Spleen (tissue), 11 donors: ENCODE data around the gene ZNF768. TPM values are rescaled to one million over a fixed set of nuclear protein-coding genes. Genes with fewer than 3 reads are reported as not detected.
"Not testable (repeated sequence)": the region's sequence is repeated elsewhere in the genome, so short reads cannot be mapped to it uniquely, and the experiment has no call there.

Experiments
- DNase-seq: peaks from one replicate; pipeline ENCODE4 v3.0.0-alpha.2; 2020
- H3K27ac ChIP-seq, 8 donors: fragments of 200-600 bp; sonication (generic) in 7 of 8; 1 replicate in 4 of 8; 2 replicates in 4 of 8; pipeline versions ENCODE4 v1.5.0 to v1.8.0; 2016 to 2021; ENCODE audit warnings: inconsistent platforms in 4 of 8, mild to moderate bottlenecking in 4 of 8, moderate library complexity in 1 of 8
- H3K27me3 ChIP-seq, 7 donors: fragments of 200-600 bp; sonication (generic) in 6 of 7; replicated peaks in 1 of 7; 1 replicate in 4 of 7; 2 replicates in 3 of 7; pipeline versions ENCODE4 v1.5.0 to v1.8.0; 2016 to 2021; ENCODE audit warnings: inconsistent platforms in 3 of 7, mild to moderate bottlenecking in 1 of 7
- H3K36me3 ChIP-seq, 6 donors: fragments of 200-600 bp; sonication (generic) in 5 of 6; 1 replicate in 4 of 6; 2 replicates in 2 of 6; pipeline versions ENCODE4 v1.5.0 to v1.8.0; 2016 to 2021; ENCODE audit warnings: inconsistent platforms in 2 of 6
- H3K4me1 ChIP-seq, 6 donors: fragments of 200-600 bp; sonication (generic) in 5 of 6; 1 replicate in 3 of 6; 2 replicates in 3 of 6; pipeline versions ENCODE4 v1.5.0 to v1.8.0; 2016 to 2021; ENCODE audit warnings: inconsistent platforms in 3 of 6
- H3K4me3 ChIP-seq, 8 donors: fragments of 200-600 bp; sonication (generic) in 7 of 8; 1 replicate in 4 of 8; 2 replicates in 4 of 8; pipeline versions ENCODE4 v1.5.0 to v1.8.0; 2016 to 2021; ENCODE audit warnings: inconsistent platforms in 4 of 8, mild to moderate bottlenecking in 4 of 8, moderate library complexity in 2 of 8
- H3K9me3 ChIP-seq, 8 donors: fragments of 200-600 bp; sonication (generic) in 7 of 8; 1 replicate in 4 of 8; 2 replicates in 4 of 8; pipeline versions ENCODE4 v1.5.0 to v1.8.0; 2016 to 2021; ENCODE audit warnings: inconsistent platforms in 4 of 8
- POLR2A ChIP-seq, 3 donors: fragments of 450-650 bp; IDR thresholded peaks; one replicate each; pipeline ENCODE4 v1.5.1; 2017; ENCODE audit warnings: antibody characterized with exemption in 3 of 3, mild to moderate bottlenecking in 1 of 3
- POLR2AphosphoS5 ChIP-seq, 3 donors: sonication (generic); formaldehyde crosslinking; IDR thresholded peaks; one replicate each; pipeline ENCODE4 v1.5.1; 2017; ENCODE audit warnings: antibody characterized with exemption in 3 of 3
- WGBS, 5 donors: extraction: QIAGEN DNeasy Blood & Tissue Kit in 3 of 5; methylation state at CpG; one replicate each; pipeline versions ENCODE4 v1.1.5 to v1.1.7; 2013 to 2018; 5-methylcytosine and 5-hydroxymethylcytosine counted together
- intact Hi-C: fragments of 100-400 bp; cut with DNase I; formaldehyde crosslinking; loops from one replicate; pipeline ENCODE4 v1.15.0; 2023; ENCODE audit warnings: low total_unique reads
- polyA plus RNA-seq, 3 donors: library from polyadenylated mRNA; stranded (reverse); fragments of 200-250 nt; gene quantifications; one replicate each; pipeline ENCODE4 v1.2.1, GENCODE V29; 2013
- total RNA-seq, 7 donors: library from RNA; depleted of rRNA in 3 of 7; stranded (reverse); fragments of >200 nt in 3 of 7; fragmentation: NEBNext Ultra II Directional in 4 of 7; extraction: Animal tissue kit (Norgen Biotek cat#: 25700) in 4 of 7; gene quantifications; one replicate each; pipeline versions ENCODE4 v1.1.0 to v1.2.1, GENCODE V29; 2016 to 2021
- TF ChIP-seq, protein P1 (sequence below), 11 experiments: fragments of 200-600 bp in 7 of 11; fragments of 450-650 bp in 4 of 11; sonication (generic) in 4 of 11; IDR thresholded peaks in 8 of 11; conservative IDR thresholded peaks in 3 of 11; 1 replicate in 7 of 11; 2 replicates in 4 of 11; pipeline versions ENCODE4 v1.4.0 to v1.8.0; 2016 to 2021; ENCODE audit warnings: antibody characterized with exemption in 11 of 11, inconsistent platforms in 4 of 11, mild to moderate bottlenecking in 1 of 11
- donor health status: healthy with polysubstance abuse.
- donor health status: DM: no; HTN: no; CAD: no; lungs with moderate emphysema.
- donor health status: DM: no; HTN: no; CAD: no.
- donor health status: Bipolar disorder and iron deficiency.
- donor health status: healthy.
- donor health status: DM: no; HTN: no; CAD: no.
- donor health status: DM: yes; HTN: yes; CAD: no.

ZNF768 gene
- total and polyA plus RNA-seq, 10 donors = 17.0 to 33.1 (median 24.8) TPM

DNA sequence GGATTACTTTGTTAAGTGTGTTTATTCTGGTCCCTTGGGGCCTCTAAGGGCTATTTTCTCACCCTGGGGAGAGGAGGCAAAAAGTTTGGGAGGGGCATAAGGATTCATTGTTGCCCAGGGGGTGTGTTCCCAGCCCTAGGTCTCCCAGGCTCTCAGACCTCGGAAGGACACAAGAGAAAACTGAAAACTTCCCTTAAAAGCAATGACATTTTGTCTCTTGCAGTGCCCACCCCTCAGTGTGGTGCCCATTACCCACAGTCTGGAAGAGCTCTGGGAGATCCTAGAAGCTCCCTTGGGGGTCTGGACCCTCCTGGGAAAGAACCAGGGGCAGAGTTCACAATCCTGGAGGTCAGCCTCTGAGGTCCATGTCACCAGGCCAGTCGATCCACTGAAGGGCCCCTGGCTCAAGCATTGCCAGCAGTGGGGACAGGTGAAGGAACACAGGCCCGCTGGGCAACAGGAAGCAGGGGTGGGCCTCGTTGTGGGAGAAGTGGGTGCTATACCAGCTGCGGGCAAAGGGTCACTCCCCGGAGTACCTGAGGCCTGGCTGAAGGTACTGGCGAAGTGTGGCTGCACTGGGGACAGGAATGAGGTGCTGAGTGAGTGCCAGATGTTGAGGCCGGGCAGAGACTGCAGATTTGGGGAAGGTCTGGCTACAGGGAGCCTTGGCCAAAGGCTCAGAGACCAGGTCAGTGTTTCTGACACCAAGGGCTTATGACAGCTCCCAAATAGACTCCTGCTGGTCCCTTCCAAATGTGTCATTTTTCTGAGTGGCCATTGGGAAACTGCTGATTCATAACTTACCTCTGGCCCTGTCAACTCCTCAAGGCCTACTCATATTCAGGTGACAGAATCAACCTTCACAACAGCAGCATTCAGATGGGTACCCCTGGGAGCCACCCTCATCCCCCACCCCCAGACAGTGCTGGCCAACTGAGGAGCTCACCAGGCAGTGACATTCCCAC is 12.9 kb upstream of the ZNF768 start:
- 79 to 91% (median 87%) methylated on average over 8 of the region's 8 CpGs for WGBS, 5 donors
- intact Hi-C loops = no loop called here

DNA sequence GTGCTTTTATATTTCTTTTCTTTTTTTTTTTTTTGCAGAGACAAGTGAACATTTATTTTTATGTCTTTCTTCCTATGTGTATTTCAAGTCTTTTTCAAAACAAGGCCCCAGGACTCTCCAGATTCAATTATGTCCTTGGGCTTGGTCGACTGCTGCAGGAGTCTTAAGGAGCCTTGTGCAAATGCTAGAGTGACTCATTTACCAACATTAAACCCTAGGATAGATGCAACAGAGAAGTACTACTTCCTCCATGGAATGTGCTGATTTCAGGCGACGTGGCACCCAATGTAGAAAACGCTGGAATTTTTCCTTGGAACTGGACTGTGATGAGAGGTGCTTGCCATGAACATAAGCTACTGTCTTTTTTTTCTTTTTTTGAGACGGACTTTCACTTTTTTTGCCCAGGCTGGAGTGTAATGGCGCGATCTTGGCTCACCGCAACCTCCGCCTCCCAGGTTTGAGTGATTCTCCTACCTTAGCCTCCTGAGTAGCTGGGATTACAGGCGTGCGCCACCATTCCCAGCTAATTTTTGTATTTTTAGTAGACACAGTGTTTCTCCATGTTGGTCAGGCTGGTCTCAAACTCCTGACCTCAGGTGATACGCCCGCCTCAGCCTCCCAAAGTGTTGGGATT is 10.1 kb upstream of the ZNF768 start:
- WGBS, 5 donors = 87 to 95% (median 91%) methylated on average over 13 of the region's 13 CpGs
- H3K27me3 ChIP-seq, H3K4me3 ChIP-seq, intact Hi-C loops, DNase-seq, H3K9me3 ChIP-seq: not testable (repeated sequence)
- H3K27ac ChIP-seq = peak overlapping the region in 7 of 8 donors; percentile 93 to 96 (median 96)
- H3K4me1 ChIP-seq = peaks cover 7 to 47% (median 32%) of the 10 kb centered on the region in 6 donors
- H3K36me3 ChIP-seq = peaks cover 0 to 17% (median 13%) of the 10 kb centered on the region in 6 donors

More for the DNA sequence above, 12.9 kb upstream of the ZNF768 start:
- H3K4me1 ChIP-seq = peaks cover 0 to 21% (median 17%) of the 10 kb centered on the region in 6 donors
- no peak for DNase-seq
- H3K27me3 ChIP-seq = no peaks in the 10 kb centered on the region
- no peak overlapping the region for H3K4me3 ChIP-seq
- TF ChIP-seq, protein P1, sequence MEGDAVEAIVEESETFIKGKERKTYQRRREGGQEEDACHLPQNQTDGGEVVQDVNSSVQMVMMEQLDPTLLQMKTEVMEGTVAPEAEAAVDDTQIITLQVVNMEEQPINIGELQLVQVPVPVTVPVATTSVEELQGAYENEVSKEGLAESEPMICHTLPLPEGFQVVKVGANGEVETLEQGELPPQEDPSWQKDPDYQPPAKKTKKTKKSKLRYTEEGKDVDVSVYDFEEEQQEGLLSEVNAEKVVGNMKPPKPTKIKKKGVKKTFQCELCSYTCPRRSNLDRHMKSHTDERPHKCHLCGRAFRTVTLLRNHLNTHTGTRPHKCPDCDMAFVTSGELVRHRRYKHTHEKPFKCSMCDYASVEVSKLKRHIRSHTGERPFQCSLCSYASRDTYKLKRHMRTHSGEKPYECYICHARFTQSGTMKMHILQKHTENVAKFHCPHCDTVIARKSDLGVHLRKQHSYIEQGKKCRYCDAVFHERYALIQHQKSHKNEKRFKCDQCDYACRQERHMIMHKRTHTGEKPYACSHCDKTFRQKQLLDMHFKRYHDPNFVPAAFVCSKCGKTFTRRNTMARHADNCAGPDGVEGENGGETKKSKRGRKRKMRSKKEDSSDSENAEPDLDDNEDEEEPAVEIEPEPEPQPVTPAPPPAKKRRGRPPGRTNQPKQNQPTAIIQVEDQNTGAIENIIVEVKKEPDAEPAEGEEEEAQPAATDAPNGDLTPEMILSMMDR (IDR thresholded peaks at IDR 0.05 in 8 of 11, conservative IDR thresholded peaks at IDR 0.05 in 3 of 11) = no peak
- TF ChIP-seq POLR2A (IDR thresholded peaks at IDR 0.05) (no peak), POLR2AphosphoS5 (IDR thresholded peaks at IDR 0.05) (no peak)
- no peaks in the 10 kb centered on the region for H3K36me3 ChIP-seq
- H3K9me3 ChIP-seq = no peaks in the 10 kb centered on the region
- H3K27ac ChIP-seq = no peak overlapping the region

DNA sequence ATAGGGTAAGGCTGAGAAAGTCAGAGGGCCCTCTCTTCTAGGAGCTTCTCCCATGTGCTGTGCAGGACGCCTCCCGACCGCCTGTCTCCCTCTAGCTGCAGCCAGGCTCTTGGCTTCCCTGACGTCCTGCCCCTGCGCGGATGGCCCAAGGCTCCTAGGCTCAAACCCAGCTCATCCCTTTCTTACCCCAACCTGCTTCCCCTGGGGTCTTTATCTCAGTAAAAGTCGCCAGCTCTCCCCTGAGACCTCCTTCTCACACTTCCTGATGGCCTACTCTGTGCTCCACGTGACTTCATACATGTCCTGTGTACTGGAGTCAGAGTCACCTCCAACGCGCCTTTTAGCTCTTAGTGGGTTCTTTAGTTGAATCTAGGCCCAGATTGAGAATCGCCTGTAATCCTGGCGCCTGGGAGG is 9.4 kb upstream of the ZNF768 start:
- peak overlapping the region; percentile 62 to 85 (median 74) for H3K4me3 ChIP-seq
- peak; percentile 91 for DNase-seq
- TF ChIP-seq POLR2A (IDR thresholded peaks at IDR 0.05) (no peak), POLR2AphosphoS5 (IDR thresholded peaks at IDR 0.05) (peak; percentile 52 to 69 (median 63))
- TF ChIP-seq, protein P1 (IDR thresholded peaks at IDR 0.05 in 8 of 11, conservative IDR thresholded peaks at IDR 0.05 in 3 of 11) = peak; percentile 23 to 80 (median 67)
- no peaks in the 10 kb centered on the region for H3K9me3 ChIP-seq
- peak overlapping the region; percentile 86 to 96 (median 96) for H3K27ac ChIP-seq
- peaks cover 7 to 54% (median 32%) of the 10 kb centered on the region in 6 donors for H3K4me1 ChIP-seq
- no peaks in the 10 kb centered on the region for H3K27me3 ChIP-seq
- peaks cover 0 to 24% (median 18%) of the 10 kb centered on the region in 6 donors for H3K36me3 ChIP-seq
- intact Hi-C loops = no loop called here
- 20 to 25% (median 22%) methylated on average over 12 of the region's 12 CpGs for WGBS, 5 donors

DNA sequence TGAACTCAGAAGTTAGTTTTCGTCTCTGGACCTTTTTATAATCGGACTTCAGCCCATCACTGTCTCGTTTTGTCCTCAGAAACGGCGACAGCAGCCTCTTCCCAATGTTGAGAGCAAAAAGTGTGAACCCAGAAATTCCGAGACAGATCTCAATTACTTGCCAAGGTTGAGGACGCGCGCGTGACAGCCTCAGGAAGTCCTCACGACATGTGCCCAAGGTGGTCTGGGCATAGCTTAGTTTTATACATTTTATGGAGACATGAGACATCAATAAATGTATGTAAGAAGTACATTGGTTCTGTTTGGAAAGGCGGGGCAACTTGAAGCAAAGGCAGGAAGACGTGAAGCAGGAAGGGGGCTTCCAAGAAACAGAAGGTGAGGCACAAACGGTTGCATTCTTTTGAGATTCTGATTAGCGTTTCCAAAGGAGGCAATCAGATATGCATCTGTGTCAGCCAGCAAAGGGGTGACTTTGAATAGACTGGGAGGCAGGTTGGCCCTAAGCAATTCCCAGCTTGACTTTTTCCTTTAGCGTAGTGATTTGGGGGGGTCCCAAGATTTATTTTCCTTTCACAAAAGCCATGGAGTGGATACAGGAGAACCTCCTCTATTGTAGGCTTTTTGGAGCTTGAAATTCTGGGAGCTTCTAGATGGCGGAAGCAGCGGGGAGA is 8.9 kb upstream of the ZNF768 start:
- no peak for DNase-seq
- Histone ChIP-seq H3K4me1 (peaks cover 7 to 60% (median 32%) of the 10 kb centered on the region in 6 donors), H3K4me3 (peak overlapping the region; percentile 62 to 85 (median 74)), H3K36me3 (peaks cover 0 to 29% (median 20%) of the 10 kb centered on the region in 6 donors), H3K27ac (peak overlapping the region; percentile 86 to 96 (median 96)), H3K27me3 (no peaks in the 10 kb centered on the region), H3K9me3 (no peaks in the 10 kb centered on the region)
- WGBS, 5 donors = 2 to 3% (median 3%) methylated on average over 18 of the region's 18 CpGs
- intact Hi-C loops = no loop called here
- no peak for TF ChIP-seq POLR2A (IDR thresholded peaks at IDR 0.05)
- TF ChIP-seq, protein P1 (IDR thresholded peaks at IDR 0.05 in 8 of 11, conservative IDR thresholded peaks at IDR 0.05 in 3 of 11) = no peak
- TF ChIP-seq POLR2AphosphoS5 (IDR thresholded peaks at IDR 0.05) = no peak
